OCI-LY7 (cell line): Measurements from ENCODE around the gene XPR1.

Source experiments
- CTCF ChIP-seq: fragments of 200-600 bp; sonication (generic); conservative IDR thresholded peaks from 2 replicates; pipeline ENCODE4 v1.5.1; 2014; ENCODE audit warnings: mild to moderate bottlenecking, antibody characterized with exemption, low read length, moderate library complexity, mixed read lengths
- EZH2phosphoT487 ChIP-seq: fragments of 200-600 bp; sonication (generic); IDR thresholded peaks from 2 replicates; pipeline ENCODE4 v1.6.1; 2018; ENCODE audit warnings: low read depth, borderline replicate concordance, mild to moderate bottlenecking, mixed run types, antibody characterized with exemption, low read length, moderate library complexity, mixed read lengths

GRCh38 chr1:180609643-180610555, 21.9 kb upstream of the XPR1 start:
- TF ChIP-seq CTCF: no peak
- no peak for TF ChIP-seq EZH2phosphoT487
